Measurements from ENCODE around the gene NUCB1. TPM values are rescaled to one million over a fixed set of nuclear protein-coding genes. Genes with fewer than 3 reads are reported as not detected.

NUCB1 gene
- total and polyA plus RNA-seq, 4 donors: 186 to 775 (median 238) TPM

DNA sequence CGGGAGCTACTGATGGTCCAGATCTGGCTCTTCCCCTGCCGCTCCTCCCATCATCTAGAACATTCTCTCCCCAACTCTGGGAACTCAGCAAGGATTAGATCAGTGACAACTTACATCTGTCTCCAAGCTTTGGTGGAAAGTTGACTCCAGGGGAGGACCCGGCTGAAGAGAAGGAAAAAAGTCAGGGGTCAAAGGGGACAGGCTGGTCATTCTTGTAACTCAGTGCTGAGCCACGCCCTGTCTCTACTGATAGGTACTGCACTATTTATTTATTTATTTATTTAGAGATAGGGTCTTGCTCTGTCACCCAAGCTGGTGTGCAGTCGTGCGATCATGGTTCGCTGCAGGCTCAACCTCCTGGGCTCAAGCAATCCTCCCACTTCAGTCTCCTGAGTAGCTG, 46.0 kb upstream of the NUCB1 start:
- Histone ChIP-seq H3K36me3 (ENCODE audit: control insufficient read depth in 4 of 4, insufficient read depth in 3 of 4, low read depth in 1 of 4, low read length in 3 of 4) (peaks cover 0 to 7% (median 6%) of the 10 kb centered on the region in 4 donors), H3K4me3 (ENCODE audit: low read depth in 1 of 3, low read length in 3 of 3) (no peak overlapping the region), H3K4me1 (ENCODE audit: control insufficient read depth in 4 of 4, insufficient read depth in 4 of 4, low read length in 3 of 4) (peaks cover 0 to under 1% (median 0%) of the 10 kb centered on the region in 4 donors), H3K9ac (ENCODE audit: low read depth in 1 of 2, low read length in 2 of 2) (no peak overlapping the region), H3K9me3 (ENCODE audit: control insufficient read depth in 4 of 4, low read length in 3 of 4) (no peaks in the 10 kb centered on the region), H3K27ac (ENCODE audit: low read depth in 1 of 2, low read length in 2 of 2) (no peak overlapping the region), H3K27me3 (ENCODE audit: control insufficient read depth in 4 of 4, insufficient read depth in 4 of 4, low read length in 3 of 4) (no peaks in the 10 kb centered on the region)
- no peak for DNase-seq (ENCODE audit: low spot score)
- 92% methylated on average over 7 of the region's 7 CpGs for WGBS
- TF ChIP-seq, protein P1, sequence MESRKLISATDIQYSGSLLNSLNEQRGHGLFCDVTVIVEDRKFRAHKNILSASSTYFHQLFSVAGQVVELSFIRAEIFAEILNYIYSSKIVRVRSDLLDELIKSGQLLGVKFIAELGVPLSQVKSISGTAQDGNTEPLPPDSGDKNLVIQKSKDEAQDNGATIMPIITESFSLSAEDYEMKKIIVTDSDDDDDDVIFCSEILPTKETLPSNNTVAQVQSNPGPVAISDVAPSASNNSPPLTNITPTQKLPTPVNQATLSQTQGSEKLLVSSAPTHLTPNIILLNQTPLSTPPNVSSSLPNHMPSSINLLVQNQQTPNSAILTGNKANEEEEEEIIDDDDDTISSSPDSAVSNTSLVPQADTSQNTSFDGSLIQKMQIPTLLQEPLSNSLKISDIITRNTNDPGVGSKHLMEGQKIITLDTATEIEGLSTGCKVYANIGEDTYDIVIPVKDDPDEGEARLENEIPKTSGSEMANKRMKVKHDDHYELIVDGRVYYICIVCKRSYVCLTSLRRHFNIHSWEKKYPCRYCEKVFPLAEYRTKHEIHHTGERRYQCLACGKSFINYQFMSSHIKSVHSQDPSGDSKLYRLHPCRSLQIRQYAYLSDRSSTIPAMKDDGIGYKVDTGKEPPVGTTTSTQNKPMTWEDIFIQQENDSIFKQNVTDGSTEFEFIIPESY (IDR thresholded peaks at IDR 0.05): no peak

DNA sequence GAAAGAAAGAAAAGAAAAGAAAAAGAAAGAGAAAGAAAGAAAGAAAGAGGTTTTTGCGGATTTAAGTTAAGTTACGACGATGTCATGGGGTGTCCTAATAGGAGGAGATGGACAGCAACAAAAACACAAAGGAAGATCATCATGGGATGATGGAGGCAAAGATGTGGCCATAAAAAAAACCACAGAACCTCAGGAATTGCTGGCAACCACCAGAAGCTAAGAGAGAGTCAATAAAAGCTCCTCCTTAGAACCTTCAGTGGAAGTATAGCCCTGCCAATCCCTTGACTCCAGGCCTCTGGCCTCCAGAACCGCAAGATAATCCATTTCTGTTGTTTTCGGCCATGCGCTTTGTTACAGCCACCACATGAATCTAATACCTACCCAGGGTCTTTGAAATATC, 43.2 kb upstream of the NUCB1 start:
- no peaks in the 10 kb centered on the region for H3K27me3 ChIP-seq (ENCODE audit: control insufficient read depth in 4 of 4, insufficient read depth in 4 of 4, low read length in 3 of 4)
- H3K27ac ChIP-seq (ENCODE audit: low read depth in 1 of 2, low read length in 2 of 2): no peak overlapping the region
- no peak overlapping the region for H3K9ac ChIP-seq (ENCODE audit: low read depth in 1 of 2, low read length in 2 of 2)
- no peaks in the 10 kb centered on the region for H3K9me3 ChIP-seq (ENCODE audit: control insufficient read depth in 4 of 4, low read length in 3 of 4)
- peaks cover 0 to 9% (median 5%) of the 10 kb centered on the region in 4 donors for H3K36me3 ChIP-seq (ENCODE audit: control insufficient read depth in 4 of 4, insufficient read depth in 3 of 4, low read depth in 1 of 4, low read length in 3 of 4)
- no peak for DNase-seq (ENCODE audit: low spot score)
- no peak overlapping the region for H3K4me3 ChIP-seq (ENCODE audit: low read depth in 1 of 3, low read length in 3 of 3)
- 98% methylated on average over 6 of the region's 6 CpGs for WGBS
- H3K4me1 ChIP-seq (ENCODE audit: control insufficient read depth in 4 of 4, insufficient read depth in 4 of 4, low read length in 3 of 4): peaks cover 0 to 11% (median 4%) of the 10 kb centered on the region in 4 donors
- TF ChIP-seq, protein P2, sequence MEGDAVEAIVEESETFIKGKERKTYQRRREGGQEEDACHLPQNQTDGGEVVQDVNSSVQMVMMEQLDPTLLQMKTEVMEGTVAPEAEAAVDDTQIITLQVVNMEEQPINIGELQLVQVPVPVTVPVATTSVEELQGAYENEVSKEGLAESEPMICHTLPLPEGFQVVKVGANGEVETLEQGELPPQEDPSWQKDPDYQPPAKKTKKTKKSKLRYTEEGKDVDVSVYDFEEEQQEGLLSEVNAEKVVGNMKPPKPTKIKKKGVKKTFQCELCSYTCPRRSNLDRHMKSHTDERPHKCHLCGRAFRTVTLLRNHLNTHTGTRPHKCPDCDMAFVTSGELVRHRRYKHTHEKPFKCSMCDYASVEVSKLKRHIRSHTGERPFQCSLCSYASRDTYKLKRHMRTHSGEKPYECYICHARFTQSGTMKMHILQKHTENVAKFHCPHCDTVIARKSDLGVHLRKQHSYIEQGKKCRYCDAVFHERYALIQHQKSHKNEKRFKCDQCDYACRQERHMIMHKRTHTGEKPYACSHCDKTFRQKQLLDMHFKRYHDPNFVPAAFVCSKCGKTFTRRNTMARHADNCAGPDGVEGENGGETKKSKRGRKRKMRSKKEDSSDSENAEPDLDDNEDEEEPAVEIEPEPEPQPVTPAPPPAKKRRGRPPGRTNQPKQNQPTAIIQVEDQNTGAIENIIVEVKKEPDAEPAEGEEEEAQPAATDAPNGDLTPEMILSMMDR (IDR thresholded peaks at IDR 0.05; ENCODE audit: low read depth, low read length, missing input control): no peak
- TF ChIP-seq, protein P3, sequence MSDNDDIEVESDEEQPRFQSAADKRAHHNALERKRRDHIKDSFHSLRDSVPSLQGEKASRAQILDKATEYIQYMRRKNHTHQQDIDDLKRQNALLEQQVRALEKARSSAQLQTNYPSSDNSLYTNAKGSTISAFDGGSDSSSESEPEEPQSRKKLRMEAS (IDR thresholded peaks at IDR 0.05): no peak
- TF ChIP-seq GABPA (IDR thresholded peaks at IDR 0.05 in 1 of 2, conservative IDR thresholded peaks at IDR 0.05 in 1 of 2): no peak
- no peak for TF ChIP-seq YY1 (IDR thresholded peaks at IDR 0.05)
- TF ChIP-seq FOXA1 (IDR thresholded peaks at IDR 0.05): no peak
- TF ChIP-seq, protein P1 (IDR thresholded peaks at IDR 0.05): no peak
- TF ChIP-seq SP1 (IDR thresholded peaks at IDR 0.05): no peak
- TF ChIP-seq TAF1 (conservative IDR thresholded peaks at IDR 0.05): no peak
- no peak for TF ChIP-seq HNF4G (IDR thresholded peaks at IDR 0.05)
- TF ChIP-seq EGR1 (IDR thresholded peaks at IDR 0.05; ENCODE audit: low read depth in 2 of 2): no peak
- no peak for TF ChIP-seq FOXA2 (IDR thresholded peaks at IDR 0.05)
